ENCODE data around the gene RFC4.
"Not testable (repeated sequence)": the region's sequence is repeated elsewhere in the genome, so short reads cannot be mapped to it uniquely, and the experiment has no call there.

Gene RFC4, protein sequence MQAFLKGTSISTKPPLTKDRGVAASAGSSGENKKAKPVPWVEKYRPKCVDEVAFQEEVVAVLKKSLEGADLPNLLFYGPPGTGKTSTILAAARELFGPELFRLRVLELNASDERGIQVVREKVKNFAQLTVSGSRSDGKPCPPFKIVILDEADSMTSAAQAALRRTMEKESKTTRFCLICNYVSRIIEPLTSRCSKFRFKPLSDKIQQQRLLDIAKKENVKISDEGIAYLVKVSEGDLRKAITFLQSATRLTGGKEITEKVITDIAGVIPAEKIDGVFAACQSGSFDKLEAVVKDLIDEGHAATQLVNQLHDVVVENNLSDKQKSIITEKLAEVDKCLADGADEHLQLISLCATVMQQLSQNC

DNA sequence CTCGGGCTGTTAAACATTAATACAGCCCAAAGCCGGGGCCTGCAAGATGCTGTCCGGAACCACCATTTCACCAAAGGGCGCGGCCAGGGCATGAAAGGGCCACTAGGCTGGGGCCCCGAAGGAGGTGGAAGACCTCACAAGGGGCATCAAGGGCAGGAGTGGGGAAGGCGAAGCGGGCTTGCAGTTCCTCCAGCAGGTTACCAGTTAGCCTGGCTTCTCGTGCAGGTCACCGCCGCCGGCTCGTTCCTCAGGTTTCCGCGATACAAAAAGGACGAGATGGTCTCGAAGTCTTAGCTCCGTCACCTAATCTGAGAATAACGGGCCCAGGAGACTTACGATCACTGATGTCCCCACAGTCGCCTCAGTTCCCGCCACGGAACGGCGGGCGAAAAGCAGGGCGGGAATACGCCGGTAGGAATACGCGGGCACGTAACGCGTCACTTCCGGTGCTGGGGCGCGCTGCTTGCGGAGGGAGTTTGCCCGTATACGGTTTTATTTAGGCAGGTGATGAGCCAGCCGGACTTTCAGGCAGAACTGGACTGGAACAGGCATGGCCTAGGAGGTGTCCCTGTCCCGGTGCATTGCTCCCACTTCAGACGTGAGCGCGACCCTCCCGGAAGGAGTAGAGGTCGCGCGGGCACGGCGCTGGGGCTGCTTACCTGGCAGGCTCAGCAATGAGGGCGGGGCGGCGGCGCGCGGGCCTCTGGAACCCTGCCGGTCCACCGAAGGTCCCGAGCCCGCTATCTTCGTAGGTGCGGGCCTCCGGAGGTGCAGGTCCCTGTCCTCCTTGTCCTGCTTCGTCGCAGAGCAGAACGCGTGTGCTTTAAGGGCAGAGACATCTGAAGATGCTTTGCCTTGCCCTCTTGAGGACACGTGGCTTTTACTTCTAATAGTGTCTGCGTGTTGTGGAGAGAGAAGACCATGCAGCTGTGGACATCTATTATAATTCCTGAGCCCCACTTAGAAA lies at the start of gene RFC4:
Gene RFC4 (minus strand): TSS at position 394 of the 967 bp plus-strand sequence. CDS start 1,769 bp downstream, outside the sequence.
- DNase-seq = peak; percentile 61

DNA sequence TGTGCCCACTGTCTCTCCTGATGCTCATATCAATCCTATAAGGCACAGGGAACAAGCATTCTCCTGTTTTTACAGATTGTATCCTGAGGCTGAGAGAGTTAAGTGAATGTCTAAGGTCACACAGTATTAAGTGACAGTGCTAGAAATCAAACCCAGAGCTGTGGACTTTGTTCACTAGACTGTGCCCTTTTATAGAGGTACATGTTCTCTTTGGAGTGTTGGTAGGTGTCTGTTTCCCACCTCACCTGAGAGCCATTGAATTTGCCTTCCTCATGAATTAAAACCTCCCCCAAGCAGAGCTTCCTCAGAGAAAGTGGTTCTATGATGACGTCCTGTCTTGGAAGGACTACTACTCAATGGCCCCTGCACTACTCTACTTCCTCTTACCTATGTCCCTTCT lies 48.7 kb upstream of the RFC4 start:
- no peak for DNase-seq

DNA sequence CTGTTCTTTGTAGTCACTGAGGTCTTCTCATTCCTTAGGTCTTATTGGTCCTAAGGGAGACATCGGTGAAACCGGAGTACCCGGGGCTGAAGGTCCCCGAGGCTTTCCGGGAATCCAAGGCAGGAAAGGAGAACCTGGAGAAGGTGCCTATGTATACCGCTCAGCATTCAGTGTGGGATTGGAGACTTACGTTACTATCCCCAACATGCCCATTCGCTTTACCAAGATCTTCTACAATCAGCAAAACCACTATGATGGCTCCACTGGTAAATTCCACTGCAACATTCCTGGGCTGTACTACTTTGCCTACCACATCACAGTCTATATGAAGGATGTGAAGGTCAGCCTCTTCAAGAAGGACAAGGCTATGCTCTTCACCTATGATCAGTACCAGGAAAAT lies 47.9 kb upstream of the RFC4 start:
- no peak for DNase-seq

DNA sequence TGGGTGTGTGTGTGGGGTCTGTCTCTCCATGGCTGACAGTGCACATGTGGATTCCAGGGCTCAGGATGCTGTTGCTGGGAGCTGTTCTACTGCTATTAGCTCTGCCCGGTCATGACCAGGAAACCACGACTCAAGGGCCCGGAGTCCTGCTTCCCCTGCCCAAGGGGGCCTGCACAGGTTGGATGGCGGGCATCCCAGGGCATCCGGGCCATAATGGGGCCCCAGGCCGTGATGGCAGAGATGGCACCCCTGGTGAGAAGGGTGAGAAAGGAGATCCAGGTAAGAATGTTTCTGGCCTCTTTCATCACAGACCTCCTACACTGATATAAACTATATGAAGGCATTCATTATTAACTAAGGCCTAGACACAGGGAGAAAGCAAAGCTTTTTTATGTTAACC lies 46.7 kb upstream of the RFC4 start:
- DNase-seq = no peak

DNA sequence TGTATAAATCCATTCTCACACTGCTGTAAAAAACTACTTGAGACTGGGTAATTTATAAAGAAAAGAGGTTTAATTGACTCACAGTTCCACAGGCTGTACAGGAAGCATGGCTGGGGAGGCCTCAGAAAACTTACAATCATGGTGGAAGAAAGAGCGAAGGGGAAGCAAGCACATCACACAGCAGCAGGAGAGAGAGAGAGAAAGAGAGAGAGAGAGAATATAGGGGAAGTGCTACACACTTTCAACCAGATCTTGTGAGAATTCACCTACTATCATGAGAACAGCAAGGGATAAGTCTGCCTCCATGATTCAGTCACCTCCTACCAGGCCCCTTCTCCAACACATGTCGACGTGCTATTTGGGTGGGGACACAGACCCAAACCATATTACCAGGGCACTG lies 45.6 kb upstream of the RFC4 start:
- DNase-seq = not testable (repeated sequence)

DNA sequence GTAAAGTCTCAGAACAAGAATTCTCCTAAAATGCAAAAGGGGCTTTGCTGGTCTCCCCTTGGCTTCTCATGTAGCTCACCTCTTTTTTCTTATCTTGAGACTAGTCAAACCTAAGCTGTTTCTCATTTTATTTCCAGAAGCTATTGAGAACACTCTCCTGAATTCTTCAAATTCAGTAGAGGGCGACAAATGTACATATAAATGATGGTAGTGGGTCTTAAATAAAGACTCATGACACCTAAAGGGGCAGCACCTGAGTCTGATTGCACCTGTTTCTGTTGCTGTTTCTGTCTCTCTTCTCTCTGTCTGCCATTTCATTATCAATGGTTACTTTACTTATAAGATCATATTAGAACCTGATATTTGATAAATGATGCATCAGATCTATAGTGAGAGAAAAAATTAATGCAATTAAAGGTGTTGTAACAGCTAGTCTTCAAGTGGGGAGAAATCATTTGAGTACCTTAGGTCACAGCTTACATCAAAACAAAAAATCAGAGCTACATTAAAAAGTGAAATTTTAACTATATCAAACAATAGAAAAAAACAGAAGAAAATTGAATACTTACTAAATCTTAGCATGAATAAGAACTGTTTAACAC lies 43.2 kb upstream of the RFC4 start:
- DNase-seq = peak; percentile 52

DNA sequence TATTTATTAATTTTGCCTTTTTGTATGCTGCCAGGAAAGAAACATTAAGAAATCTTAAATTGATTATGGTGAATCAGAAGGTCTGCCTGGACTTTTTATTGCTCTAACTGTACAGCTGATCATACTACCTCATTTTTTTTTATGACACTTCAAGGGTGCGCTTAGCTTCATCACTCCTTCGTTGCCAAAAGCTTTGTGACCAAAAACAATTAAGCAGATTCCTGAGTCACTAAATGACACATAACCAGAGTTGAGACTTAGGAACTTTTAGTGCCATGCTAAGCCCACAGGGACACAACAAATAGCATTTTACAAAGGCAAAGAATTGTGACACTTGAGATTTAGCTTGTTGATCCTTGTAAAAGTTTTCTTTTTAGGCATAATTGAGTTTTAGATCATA lies 41.2 kb upstream of the RFC4 start:
- DNase-seq = no peak

DNA sequence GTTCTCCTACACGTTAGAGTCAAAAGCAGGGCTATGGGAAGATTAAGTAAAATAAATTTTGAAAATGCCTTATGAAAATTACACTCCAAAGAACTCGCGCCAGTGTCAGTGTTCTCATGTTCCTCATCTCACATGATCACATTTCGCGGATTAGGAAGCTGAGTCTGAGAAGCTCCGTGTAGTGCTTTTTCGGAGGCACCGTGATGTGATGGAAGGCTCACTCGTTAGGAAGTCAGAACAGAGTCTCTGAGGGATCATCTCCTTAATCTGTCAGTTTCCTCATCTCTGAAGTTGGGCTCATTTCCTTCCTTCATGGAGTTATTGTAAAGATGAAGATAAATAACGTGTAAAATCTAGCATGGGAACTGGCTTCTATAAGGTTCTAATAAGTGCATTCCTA lies 39.5 kb upstream of the RFC4 start:
- no peak for DNase-seq

DNA sequence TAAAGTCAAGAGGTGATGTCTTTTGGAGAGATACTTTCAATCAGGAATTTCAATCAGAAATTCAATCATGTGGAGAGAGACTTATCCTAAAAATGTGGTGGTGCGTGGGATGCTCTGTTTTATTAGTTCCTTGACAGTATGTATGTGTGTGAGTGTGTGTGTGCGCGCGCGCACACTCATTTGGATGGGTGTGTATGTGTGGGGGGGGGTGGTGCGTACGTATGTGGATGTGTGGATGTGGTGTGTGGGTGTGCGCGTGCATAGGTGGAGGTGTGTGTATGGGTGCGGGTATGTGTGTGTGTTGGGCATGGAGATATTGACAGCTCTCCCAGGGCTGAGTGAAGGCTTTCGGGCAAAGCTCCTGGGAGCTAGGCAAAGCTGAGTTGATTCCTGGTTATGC lies 38.6 kb upstream of the RFC4 start:
- DNase-seq = no peak

DNA sequence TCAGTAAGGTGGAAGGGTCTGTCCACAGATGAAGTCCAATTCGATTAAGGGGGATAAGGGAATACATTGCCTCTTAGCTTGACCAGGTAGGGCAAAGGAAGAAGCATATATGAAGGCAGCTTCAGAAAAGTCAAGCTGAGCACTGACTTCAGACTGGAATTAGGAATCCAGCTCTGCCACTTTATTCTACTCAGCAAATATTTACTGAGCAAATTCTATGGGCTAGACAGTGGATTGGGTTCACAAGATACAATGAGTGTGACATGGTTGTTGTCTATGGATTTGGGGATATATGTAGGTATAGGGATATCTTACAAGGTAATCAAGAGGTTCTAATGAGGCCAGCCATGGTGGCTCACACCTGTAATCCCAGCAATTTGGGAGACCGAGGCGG lies 36.8 kb upstream of the RFC4 start:
- no peak for DNase-seq

DNA sequence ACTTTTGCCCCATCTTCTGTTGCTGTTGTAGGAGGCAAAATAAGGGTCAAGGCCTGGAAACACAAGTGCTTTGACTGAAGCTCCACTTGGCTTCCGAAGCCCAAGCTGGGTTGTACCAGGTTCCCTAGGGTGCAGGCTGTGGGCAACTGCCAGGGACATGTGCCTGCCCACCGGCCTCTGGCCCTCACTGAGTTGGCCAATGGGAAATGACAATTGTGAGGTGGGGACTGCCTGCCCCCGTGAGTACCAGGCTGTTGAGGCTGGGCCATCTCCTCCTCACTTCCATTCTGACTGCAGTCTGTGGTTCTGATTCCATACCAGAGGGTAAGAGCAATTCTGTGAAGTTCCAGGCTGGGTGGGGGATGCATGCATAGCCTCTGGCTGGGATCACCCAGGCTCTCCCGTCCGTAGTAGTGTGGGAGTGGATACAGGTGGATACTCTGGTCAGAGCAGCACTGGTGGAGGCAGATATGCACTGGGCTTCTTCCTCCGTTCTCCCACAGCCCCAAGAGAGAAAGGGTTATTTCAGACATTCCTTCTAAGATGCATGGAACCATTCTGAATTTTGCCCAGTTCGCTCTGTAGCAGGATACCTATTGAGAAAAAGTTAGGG lies 36.2 kb upstream of the RFC4 start, which contains the start of gene ADIPOQ:
Gene ADIPOQ (plus strand): TSS at position 285 of the 613 bp plus-strand sequence. CDS start 10,349 bp downstream, outside the sequence.
- no peak for DNase-seq

DNA sequence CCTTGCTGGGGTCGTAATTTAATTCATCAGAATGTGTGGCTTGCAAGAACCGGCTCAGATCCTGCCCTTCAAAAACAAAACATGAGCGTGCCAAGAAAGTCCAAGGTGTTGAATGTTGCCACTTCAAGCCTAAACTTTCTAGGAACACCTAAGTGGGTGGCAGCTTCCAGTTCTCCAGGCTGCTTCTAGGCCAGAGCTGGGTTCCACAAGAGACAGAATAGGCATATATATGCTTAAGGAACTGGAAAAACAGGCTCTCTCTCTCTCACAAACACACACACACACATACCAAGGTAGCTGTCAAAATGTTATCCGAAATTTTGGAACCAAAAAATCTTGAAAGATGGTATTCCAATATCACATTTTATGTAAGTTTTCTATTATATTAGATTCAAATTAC lies 35.3 kb upstream of the RFC4 start:
- DNase-seq = no peak

DNA sequence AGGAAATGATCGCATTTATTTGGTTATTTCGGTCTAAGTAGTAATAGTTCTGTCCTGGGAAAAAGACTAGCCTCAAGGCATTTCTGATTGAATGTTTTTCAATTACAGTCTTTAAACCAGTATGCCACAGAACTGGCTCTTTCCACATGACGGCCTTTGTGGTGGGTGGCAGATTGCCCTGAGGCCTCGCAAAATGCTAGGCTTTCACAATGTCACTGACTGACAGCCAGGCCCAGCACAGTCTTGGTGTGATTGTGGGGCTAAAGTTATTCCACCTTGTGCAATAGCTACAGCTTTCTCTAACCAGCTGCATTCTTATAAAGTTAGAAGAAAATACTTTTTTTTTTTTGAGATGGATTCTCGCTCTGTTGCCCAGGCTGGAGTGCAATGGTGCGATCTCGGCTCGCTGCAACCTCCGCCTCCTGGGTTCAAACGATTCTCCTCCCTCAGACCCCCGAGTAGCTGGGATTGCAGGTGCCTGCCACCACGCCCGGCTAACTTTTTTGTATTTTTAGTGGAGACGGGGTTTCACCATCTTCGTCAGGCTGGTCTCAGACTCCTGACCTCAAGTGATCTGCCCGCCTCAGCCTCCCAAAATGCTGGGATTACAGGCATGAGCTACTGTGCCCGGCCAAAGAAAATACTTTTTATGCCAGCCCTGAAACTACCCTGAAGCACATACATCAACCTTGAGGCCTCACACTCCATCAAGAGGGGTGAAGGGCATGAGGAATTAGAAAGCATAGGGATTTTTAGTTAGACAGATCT lies 33.8 kb upstream of the RFC4 start:
- no peak for DNase-seq

DNA sequence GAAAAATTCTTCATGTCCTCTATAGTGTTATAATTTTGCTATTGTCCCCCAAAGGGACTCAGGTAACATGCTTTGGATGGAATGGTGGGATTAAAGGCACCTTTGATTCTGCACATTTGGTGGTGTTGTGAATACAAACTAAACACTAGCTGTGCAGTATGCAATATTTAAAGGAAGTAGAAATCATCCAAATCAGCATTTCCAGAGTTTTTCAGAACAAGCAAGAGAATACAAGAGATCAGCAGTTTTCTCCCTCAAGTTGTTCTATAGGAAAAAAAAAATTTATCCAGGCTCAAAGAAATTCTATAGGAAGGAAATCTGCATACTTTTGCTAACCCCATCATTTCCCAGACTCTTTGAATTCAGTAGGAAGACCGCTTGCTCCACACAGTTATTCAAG lies 26.0 kb upstream of the RFC4 start:
- no peak for DNase-seq

DNA sequence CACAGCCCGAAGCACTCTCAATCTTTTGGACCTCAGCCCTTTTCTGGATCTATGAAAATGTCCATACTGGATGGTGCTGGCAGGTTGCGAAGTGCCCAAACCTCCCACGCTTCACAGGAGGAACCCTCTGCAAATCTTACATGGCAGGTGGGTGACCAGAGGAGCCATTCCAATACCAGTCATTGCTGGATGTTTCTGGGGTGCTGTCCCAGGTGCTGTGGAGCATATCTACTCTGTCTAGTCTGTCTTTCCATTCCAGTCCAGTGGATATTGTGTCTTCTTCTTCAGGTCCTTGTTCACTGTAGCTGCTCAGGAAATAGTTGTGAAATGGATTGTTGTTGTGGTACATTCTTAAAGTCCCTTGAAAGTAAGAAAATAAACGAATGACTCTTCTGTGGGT lies 25.5 kb upstream of the RFC4 start:
- DNase-seq = no peak

DNA sequence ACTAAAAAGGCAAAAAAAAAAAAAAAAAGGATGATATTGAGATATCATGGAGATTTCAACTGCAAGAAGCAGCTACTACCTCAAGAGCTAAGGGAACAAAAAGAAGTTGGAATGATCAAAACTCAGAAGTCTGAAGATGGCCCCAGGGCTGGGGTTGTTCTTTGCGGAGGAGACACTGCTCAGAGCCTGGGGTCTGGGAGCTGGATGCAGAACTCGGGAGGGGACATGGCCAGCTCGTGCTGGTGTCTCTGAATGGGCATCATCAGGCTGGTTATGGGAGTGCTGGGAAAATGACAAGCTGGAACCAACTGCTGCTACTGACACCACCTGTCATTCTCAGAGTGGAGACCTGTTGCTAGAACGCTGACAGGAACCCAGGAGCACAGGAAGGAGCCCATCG lies 22.1 kb upstream of the RFC4 start:
- DNase-seq = no peak

DNA sequence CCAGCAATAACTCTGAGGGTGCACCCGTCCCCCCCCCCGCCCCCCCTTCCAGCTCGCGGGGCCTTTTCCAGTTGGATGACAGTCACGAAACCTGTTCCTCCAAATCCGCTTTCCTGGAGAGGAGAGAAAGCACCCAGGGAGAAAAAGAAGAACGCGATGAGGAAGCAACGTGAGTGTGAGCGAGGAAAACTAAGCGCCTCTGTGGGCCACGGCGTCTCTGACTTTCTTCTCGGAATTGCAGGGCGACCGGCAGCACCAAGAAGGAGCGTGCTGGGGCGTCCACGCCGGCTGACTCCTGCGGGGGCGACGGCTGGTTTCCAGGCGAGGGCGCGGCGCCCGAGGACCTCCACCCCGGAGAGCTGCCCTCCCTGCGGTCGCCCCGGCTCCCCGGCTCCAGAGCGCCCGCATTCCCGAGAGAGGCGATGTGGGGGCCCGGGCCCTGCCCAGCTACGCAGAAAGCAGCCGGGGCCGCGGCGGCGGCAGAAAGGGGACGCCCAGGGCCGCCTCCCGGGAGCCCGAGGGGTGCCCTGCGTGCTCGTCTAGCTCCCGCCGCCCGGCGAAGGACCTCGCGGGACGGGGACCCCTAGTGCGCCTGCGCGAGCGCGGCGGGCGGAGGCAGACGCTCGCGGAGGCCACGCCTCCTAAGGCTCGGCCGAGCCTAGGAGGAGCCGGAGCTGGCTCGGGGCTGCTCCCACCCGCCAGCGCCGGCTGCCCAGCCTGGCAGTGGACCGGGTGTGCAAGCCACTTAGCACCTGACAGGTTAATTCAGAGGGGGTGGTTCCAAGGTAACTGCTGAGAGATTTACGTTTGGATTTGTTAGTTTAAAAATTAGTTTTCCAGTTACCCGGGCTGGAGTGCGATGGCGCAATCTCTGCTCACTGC lies 20.9 kb upstream of the RFC4 start:
- peak; percentile 99 for DNase-seq

DNA sequence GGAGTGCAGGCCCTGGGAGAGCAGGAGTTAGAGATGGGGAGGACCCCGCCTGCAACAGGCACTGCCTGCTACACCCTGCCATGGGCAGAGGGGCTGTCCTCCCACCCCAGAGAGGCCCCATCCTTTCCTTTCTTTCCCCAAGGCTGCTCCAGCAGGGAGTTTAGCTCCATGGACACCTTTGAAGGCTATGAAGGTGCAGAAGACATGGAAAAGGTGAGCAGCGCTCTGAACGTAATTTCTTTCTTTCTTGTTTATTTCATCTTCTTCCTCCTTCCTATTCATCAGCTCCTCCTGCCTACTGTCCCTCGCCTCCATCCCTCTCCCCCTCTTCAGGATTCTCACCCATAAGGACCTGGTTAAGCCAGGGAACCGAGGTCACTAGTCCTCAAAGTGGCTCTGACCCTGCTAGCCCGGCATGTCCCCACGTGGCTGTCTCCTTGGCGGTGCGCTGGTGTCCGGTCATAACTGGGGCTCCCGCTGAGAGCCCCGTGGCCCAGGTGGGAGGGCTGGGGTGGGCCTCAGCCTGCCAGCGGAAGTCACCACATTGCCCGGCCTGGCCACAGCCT lies 20.2 kb upstream of the RFC4 start:
- DNase-seq = no peak

DNA sequence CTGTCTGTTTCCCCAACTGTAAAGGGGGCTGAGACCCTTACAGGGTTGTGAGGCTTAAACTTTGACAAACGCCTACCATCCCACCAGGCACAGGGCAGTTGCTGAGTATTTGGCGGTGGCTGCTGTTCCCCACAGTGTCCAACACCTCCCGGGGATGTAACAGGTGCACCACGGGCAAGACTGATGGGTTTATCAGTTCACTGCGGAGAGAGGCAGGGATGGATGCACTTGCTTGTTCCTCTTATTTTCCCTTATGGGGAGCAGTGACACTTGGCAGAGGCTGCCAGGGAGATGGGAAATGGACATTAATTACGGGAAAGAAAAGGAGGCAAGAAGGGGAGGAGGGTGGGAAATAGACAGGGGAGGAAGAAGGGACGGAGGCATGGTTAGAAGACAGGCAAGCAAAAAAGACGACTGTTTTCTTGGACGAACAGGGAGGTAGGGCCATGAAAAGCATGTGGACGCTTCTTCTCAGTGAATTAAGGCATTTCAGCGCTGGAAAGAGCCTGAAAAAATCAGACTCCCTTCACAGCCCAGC lies 19.7 kb upstream of the RFC4 start:
- DNase-seq = no peak

DNA sequence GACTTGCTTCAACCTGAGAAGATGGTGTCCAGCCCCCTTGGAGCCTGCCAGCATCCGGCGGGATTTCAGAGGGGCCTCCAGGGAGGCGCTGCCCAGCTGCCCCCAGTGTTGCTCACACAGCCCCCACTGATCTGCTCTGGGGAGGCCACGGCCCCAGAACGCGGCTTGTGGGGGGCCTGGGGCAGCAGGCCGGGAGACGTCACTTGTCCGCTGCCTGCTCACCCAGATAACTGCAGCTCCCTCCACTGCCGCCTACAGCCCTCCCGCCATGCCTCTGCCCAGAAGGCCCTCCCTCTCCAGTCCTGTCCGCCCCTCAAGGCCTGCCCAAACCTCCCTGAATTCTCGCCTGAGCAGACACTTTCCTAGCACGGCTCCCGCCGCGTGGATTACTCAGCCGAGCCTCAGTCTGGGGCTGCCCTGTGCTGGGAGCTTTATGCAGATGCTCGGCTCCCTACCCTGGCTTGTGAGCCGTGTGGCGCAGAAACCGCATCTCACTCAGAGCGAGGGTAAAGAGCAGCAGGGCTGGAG lies 19.1 kb upstream of the RFC4 start:
- DNase-seq = no peak
